ENCODE data around the gene TEX54.

GRCh38 chr11:62839050-62839945 lies 6.7 kb upstream of the TEX54 start, which contains the start of gene WDR74:
- TF ChIP-seq CTCF (IDR thresholded peaks at IDR 0.05; ENCODE audit: low read length) (no peak), EZH2 (optimal IDR thresholded peaks at IDR 0.05; ENCODE audit: low read depth, low read length) (no peak), EZH2phosphoT487 (IDR thresholded peaks at IDR 0.05; ENCODE audit: low read length) (no peak)
